Ishikawa (cell line): ENCODE data around the gene TPRG1L.

Experiments used
- CEBPB ChIP-seq: IDR thresholded peaks from 2 replicates; pipeline ENCODE4 v1.6.1; 2012
- CREB1 ChIP-seq: IDR thresholded peaks from 2 replicates; pipeline ENCODE4 v1.6.1; 2012; ENCODE audit warnings: low read depth
- EGR1 ChIP-seq: IDR thresholded peaks from 2 replicates; pipeline ENCODE4 v1.6.1; 2012
- EP300 ChIP-seq: IDR thresholded peaks from 2 replicates; pipeline ENCODE4 v1.6.1; 2012; ENCODE audit warnings: borderline replicate concordance
- FOXM1 ChIP-seq: IDR thresholded peaks from 2 replicates; pipeline ENCODE4 v1.6.1; 2012; ENCODE audit warnings: low read depth, borderline replicate concordance
- NFIC ChIP-seq: IDR thresholded peaks from 2 replicates; pipeline ENCODE4 v1.6.1; 2012
- RAD21 ChIP-seq: IDR thresholded peaks from 2 replicates; pipeline ENCODE4 v1.6.1; 2012; ENCODE audit warnings: low read depth
- TAF1 ChIP-seq: IDR thresholded peaks from 2 replicates; pipeline ENCODE4 v1.6.1; 2012; ENCODE audit warnings: low read depth, mild to moderate bottlenecking
- YY1 ChIP-seq: IDR thresholded peaks from 2 replicates; pipeline ENCODE4 v1.6.1; 2012; ENCODE audit warnings: low read depth
- ZBTB7A ChIP-seq: IDR thresholded peaks from 2 replicates; pipeline ENCODE4 v1.6.1; 2012; ENCODE audit warnings: low read depth
- TF ChIP-seq, protein P1 (sequence below): IDR thresholded peaks from 2 replicates; pipeline ENCODE4 v1.6.1; 2012

DNA sequence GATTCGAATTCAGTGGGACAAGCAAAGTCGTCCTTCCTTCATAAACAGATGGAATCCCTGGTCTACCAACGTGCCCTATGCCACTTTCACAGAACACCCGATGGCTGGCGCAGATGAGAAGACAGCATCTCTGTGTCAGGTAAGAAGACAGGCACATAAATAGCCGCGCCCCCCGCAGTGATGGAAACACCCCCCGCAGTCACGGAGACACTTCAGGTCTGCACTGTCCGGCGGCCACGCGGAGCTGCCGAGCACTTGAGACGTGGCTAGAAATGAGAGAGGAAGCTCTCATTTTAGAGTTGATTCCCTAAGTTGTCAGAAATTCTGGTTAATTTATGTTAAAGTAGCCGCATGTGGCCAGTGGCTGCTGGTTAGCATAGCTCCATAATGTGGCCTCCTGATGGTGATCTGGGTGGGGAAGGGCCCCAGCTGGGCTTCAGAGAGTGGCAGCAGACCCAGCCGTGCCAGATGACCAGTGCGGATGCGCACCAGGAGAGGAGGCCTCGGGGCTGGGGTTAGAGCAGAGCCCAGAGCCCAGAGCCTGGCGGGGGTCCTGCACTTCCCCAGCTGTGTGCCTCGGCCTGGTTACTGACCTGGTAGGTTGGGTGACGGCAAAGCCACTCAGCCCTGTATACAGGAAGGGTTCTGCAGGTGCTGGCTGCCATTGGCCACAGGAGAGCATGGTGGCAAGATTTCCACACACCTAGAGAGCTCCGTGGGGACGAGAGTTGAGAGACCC lies 2.9 kb downstream of the TPRG1L start:
- TF ChIP-seq, protein P1, sequence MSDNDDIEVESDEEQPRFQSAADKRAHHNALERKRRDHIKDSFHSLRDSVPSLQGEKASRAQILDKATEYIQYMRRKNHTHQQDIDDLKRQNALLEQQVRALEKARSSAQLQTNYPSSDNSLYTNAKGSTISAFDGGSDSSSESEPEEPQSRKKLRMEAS = no peak
- TF ChIP-seq CEBPB (no peak), FOXM1 (no peak), RAD21 (no peak), TAF1 (no peak), CREB1 (no peak), EGR1 (no peak), ZBTB7A (no peak), YY1 (no peak), NFIC (no peak), EP300 (no peak)
